Measurements from ENCODE around the gene EXOC2. TPM values are rescaled to one million over a fixed set of nuclear protein-coding genes. Genes with fewer than 3 reads are reported as not detected.
"Not testable (repeated sequence)": the region's sequence is repeated elsewhere in the genome, so short reads cannot be mapped to it uniquely, and the experiment has no call there.

Gene EXOC2
- total RNA-seq, 2 experiments from 2014 or later: 31.9 to 38.9 TPM

GRCh38 chr6:572596-573265, 120.2 kb downstream of the EXOC2 start:
- ChIA-PET POLR2A (no interaction called here), CTCF (interaction anchor here (0.6 to 0.8 kb wide), 3 partner anchors 21 to 183 kb away, joined by 3 read pairs; partner anchors contain the start of gene IRF4)
- peaks cover 6% of the 10 kb centered on the region for H3K9me3 Mint-ChIP-seq (ENCODE audit: low read depth)
- H3K4me1 Mint-ChIP-seq: peaks cover 21% of the 10 kb centered on the region
- intact Hi-C loops (cut with DNase I, micrococcal nuclease): no loop called here
- ATAC-seq (no peak), DNase-seq (no peak)
- no peaks in the 10 kb centered on the region for H3K27me3 Mint-ChIP-seq
- H3K4me3 Mint-ChIP-seq: no peak overlapping the region
- H3K36me3 Mint-ChIP-seq (ENCODE audit: low read depth): peaks cover 52% of the 10 kb centered on the region
- no peak overlapping the region for H3K27ac Mint-ChIP-seq

GRCh38 chr6:571892-572291, 121.0 kb downstream of the EXOC2 start:
- H3K9me3 Mint-ChIP-seq (ENCODE audit: low read depth): peaks cover 6% of the 10 kb centered on the region
- ATAC-seq (no peak), DNase-seq (no peak)
- intact Hi-C loops (cut with DNase I, micrococcal nuclease): no loop called here
- peaks cover 19% of the 10 kb centered on the region for H3K4me1 Mint-ChIP-seq
- no peak overlapping the region for H3K4me3 Mint-ChIP-seq
- POLR2A ChIA-PET: no interaction called here
- CTCF ChIA-PET: interaction anchor here (0.6 to 0.8 kb wide), 4 partner anchors 156 to 182 kb away, joined by 3 read pairs; partner anchors contain the start of gene IRF4
- H3K27ac Mint-ChIP-seq: no peak overlapping the region
- H3K36me3 Mint-ChIP-seq (ENCODE audit: low read depth): peaks cover 49% of the 10 kb centered on the region
- no peaks in the 10 kb centered on the region for H3K27me3 Mint-ChIP-seq

GRCh38 chr6:570825-571224, 122.1 kb downstream of the EXOC2 start:
- Mint-ChIP-seq H3K27me3 (no peaks in the 10 kb centered on the region), H3K4me1 (peaks cover 19% of the 10 kb centered on the region), H3K36me3 (ENCODE audit: low read depth) (peaks cover 45% of the 10 kb centered on the region), H3K9me3 (ENCODE audit: low read depth) (peaks cover 6% of the 10 kb centered on the region), H3K27ac (peak overlapping the region; percentile 68), H3K4me3 (no peak overlapping the region)
- intact Hi-C loops (cut with DNase I, micrococcal nuclease): no loop called here
- POLR2A ChIA-PET: no interaction called here
- no peak for DNase-seq
- CTCF ChIA-PET: no interaction called here
- ATAC-seq: peak; percentile 71

GRCh38 chr6:568954-569523, 123.9 kb downstream of the EXOC2 start:
- peaks cover 19% of the 10 kb centered on the region for H3K4me1 Mint-ChIP-seq
- ChIA-PET POLR2A (no interaction called here), CTCF (interaction anchor here (0.9 to 1.6 kb wide), 2 partner anchors 10 to 26 kb away, joined by 3 to 5 read pairs; no protein-coding TSS in a partner anchor)
- H3K27ac Mint-ChIP-seq: no peak overlapping the region
- DNase-seq (peak; percentile 31), ATAC-seq (peak; percentile 53)
- no peaks in the 10 kb centered on the region for H3K9me3 Mint-ChIP-seq (ENCODE audit: low read depth)
- no peaks in the 10 kb centered on the region for H3K27me3 Mint-ChIP-seq
- H3K4me3 Mint-ChIP-seq: no peak overlapping the region
- intact Hi-C loops (cut with DNase I, micrococcal nuclease): no loop called here
- peaks cover 35% of the 10 kb centered on the region for H3K36me3 Mint-ChIP-seq (ENCODE audit: low read depth)

- Mint-ChIP-seq H3K36me3 (ENCODE audit: low read depth) (peaks cover 36% of the 10 kb centered on the region), H3K4me3 (no peak overlapping the region), H3K27me3 (no peaks in the 10 kb centered on the region), H3K9me3 (ENCODE audit: low read depth) (no peaks in the 10 kb centered on the region), H3K27ac (peak overlapping the region; percentile 6), H3K4me1 (peaks cover 21% of the 10 kb centered on the region)
- ChIA-PET POLR2A (interaction anchor here (0.6 kb wide), 1 partner anchor 69 kb away, joined by 4 read pairs; no protein-coding TSS in a partner anchor), CTCF (interaction anchor here (1.6 kb wide), 1 partner anchor 27 kb away, joined by 3 read pairs; no protein-coding TSS in a partner anchor)
- intact Hi-C loops (cut with DNase I, micrococcal nuclease): no loop called here
- ATAC-seq: no peak
- DNase-seq: no peak
Observed at GRCh38 chr6:568085-568484, 124.9 kb downstream of the EXOC2 start.

- no peak overlapping the region for H3K4me3 Mint-ChIP-seq
- no peak overlapping the region for H3K27ac Mint-ChIP-seq
- ATAC-seq: no peak
- H3K27me3 Mint-ChIP-seq: no peaks in the 10 kb centered on the region
- POLR2A ChIA-PET: no interaction called here
- intact Hi-C loops (cut with DNase I, micrococcal nuclease): no loop called here
- H3K36me3 Mint-ChIP-seq (ENCODE audit: low read depth): peaks cover 47% of the 10 kb centered on the region
- H3K4me1 Mint-ChIP-seq: peaks cover 34% of the 10 kb centered on the region
- no peak for DNase-seq
- H3K9me3 Mint-ChIP-seq (ENCODE audit: low read depth): no peaks in the 10 kb centered on the region
- CTCF ChIA-PET: no interaction called here
Observed at GRCh38 chr6:563863-564262, 129.1 kb downstream of the EXOC2 start.

GRCh38 chr6:562052-562676, 130.8 kb downstream of the EXOC2 start:
- CTCF ChIA-PET: interaction anchor here (0.8 kb wide), 1 partner anchor 616 kb away, joined by 3 read pairs; no protein-coding TSS in a partner anchor
- H3K4me1 Mint-ChIP-seq: peaks cover 49% of the 10 kb centered on the region
- H3K27ac Mint-ChIP-seq: peak overlapping the region; percentile 86
- intact Hi-C loops (cut with DNase I, micrococcal nuclease): no loop called here
- H3K4me3 Mint-ChIP-seq: peak overlapping the region; percentile 18
- no peak for DNase-seq
- H3K27me3 Mint-ChIP-seq: no peaks in the 10 kb centered on the region
- H3K9me3 Mint-ChIP-seq (ENCODE audit: low read depth): no peaks in the 10 kb centered on the region
- no peak for ATAC-seq
- POLR2A ChIA-PET: no interaction called here
- H3K36me3 Mint-ChIP-seq (ENCODE audit: low read depth): peaks cover 43% of the 10 kb centered on the region

- Mint-ChIP-seq H3K27ac (peak overlapping the region; percentile 86), H3K4me3 (peak overlapping the region; percentile 18), H3K4me1 (peaks cover 56% of the 10 kb centered on the region), H3K36me3 (ENCODE audit: low read depth) (peaks cover 50% of the 10 kb centered on the region)
- H3K9me3 Mint-ChIP-seq (ENCODE audit: low read depth); POLR2A ChIA-PET; intact Hi-C loops (cut with DNase I, micrococcal nuclease); H3K27me3 Mint-ChIP-seq; DNase-seq: not testable (repeated sequence)
- CTCF ChIA-PET: interaction anchor here (0.9 kb wide), 1 partner anchor 59 kb away, joined by 3 read pairs; no protein-coding TSS in a partner anchor
- ATAC-seq: peak; percentile 47
Observed at GRCh38 chr6:561335-561734, 131.6 kb downstream of the EXOC2 start.

- H3K4me3 Mint-ChIP-seq: no peak overlapping the region
- intact Hi-C loops (cut with DNase I, micrococcal nuclease): loop anchor here (1.0 to 5.0 kb wide), 9 partner anchors 11 to 370 kb away; partner anchors contain the start of genes IRF4 (in 2 of the 2) and DUSP22 (in 1 of the 2)
- peaks cover 65% of the 10 kb centered on the region for H3K4me1 Mint-ChIP-seq
- H3K27ac Mint-ChIP-seq: peak overlapping the region; percentile 92
- CTCF ChIA-PET: interaction anchor here (1.0 to 3.3 kb wide), 11 partner anchors 9 to 404 kb away, joined by 3 to 18 read pairs (median 4); no protein-coding TSS in a partner anchor
- peaks cover 52% of the 10 kb centered on the region for H3K36me3 Mint-ChIP-seq (ENCODE audit: low read depth)
- DNase-seq (peak; percentile 50), ATAC-seq (peak; percentile 81)
- H3K9me3 Mint-ChIP-seq (ENCODE audit: low read depth): no peaks in the 10 kb centered on the region
- H3K27me3 Mint-ChIP-seq: no peaks in the 10 kb centered on the region
- POLR2A ChIA-PET: interaction anchor here (0.5 to 2.2 kb wide), 14 partner anchors 10 to 167 kb away, joined by 3 to 11 read pairs (median 3); partner anchors contain the start of gene IRF4
Observed at GRCh38 chr6:558959-559358, 134.0 kb downstream of the EXOC2 start.

- intact Hi-C loops (cut with DNase I, micrococcal nuclease): loop anchor here (1.0 to 5.0 kb wide), 9 partner anchors 10 to 369 kb away; partner anchors contain the start of genes IRF4 (in 2 of the 2) and DUSP22 (in 1 of the 2)
- ATAC-seq (no peak), DNase-seq (no peak)
- CTCF ChIA-PET: interaction anchor here (1.0 to 3.3 kb wide), 6 partner anchors 9 to 126 kb away, joined by 3 to 18 read pairs (median 3); no protein-coding TSS in a partner anchor
- H3K4me3 Mint-ChIP-seq: peak overlapping the region; percentile 15
- POLR2A ChIA-PET: interaction anchor here (1.0 to 2.2 kb wide), 3 partner anchors 9 to 169 kb away, joined by 3 to 11 read pairs (median 4); no protein-coding TSS in a partner anchor
- H3K36me3 Mint-ChIP-seq (ENCODE audit: low read depth): peaks cover 54% of the 10 kb centered on the region
- peak overlapping the region; percentile 90 for H3K27ac Mint-ChIP-seq
- H3K27me3 Mint-ChIP-seq: no peaks in the 10 kb centered on the region
- H3K9me3 Mint-ChIP-seq (ENCODE audit: low read depth): no peaks in the 10 kb centered on the region
- peaks cover 63% of the 10 kb centered on the region for H3K4me1 Mint-ChIP-seq
Observed at GRCh38 chr6:558089-558488, 134.8 kb downstream of the EXOC2 start.

- no peak overlapping the region for H3K4me3 Mint-ChIP-seq
- DNase-seq (no peak), ATAC-seq (no peak)
- peaks cover 45% of the 10 kb centered on the region for H3K36me3 Mint-ChIP-seq (ENCODE audit: low read depth)
- intact Hi-C loops (cut with DNase I, micrococcal nuclease): no loop called here
- peaks cover 67% of the 10 kb centered on the region for H3K4me1 Mint-ChIP-seq
- H3K27me3 Mint-ChIP-seq: no peaks in the 10 kb centered on the region
- ChIA-PET POLR2A (no interaction called here), CTCF (interaction anchor here (0.6 to 1.3 kb wide), 2 partner anchors 53 to 258 kb away, joined by 3 to 4 read pairs; no protein-coding TSS in a partner anchor)
- peak overlapping the region; percentile 94 for H3K27ac Mint-ChIP-seq
- no peaks in the 10 kb centered on the region for H3K9me3 Mint-ChIP-seq (ENCODE audit: low read depth)
Observed at GRCh38 chr6:551829-552350, 141.0 kb downstream of the EXOC2 start.

Data from activated CD4-positive, alpha-beta T cell treated with anti-CD3 and anti-CD28 coated beads for 36 hours (primary cell).